Mesenchymal stem cell (in vitro differentiated cells and primary cell): ENCODE data around the gene PNMA6E.
"Not testable (repeated sequence)": the region's sequence is repeated elsewhere in the genome, so short reads cannot be mapped to it uniquely, and the experiment has no call there.

Experiments
- DNase-seq: peaks from one replicate; pipeline ENCODE4 v3.0.0-alpha.2; 2013
- H2AFZ ChIP-seq: one replicate; pipeline ENCODE4 v1.6.1; 2013; ENCODE audit warnings: low read depth, mild to moderate bottlenecking, control low read depth, inconsistent platforms, low read length, moderate library complexity
- H2AK5ac ChIP-seq: 2 replicates; pipeline ENCODE4 v1.6.1; 2013; ENCODE audit warnings: low read length, moderate library complexity, mild to moderate bottlenecking, inconsistent platforms; ENCODE audit not compliant: severe bottlenecking
- H2BK120ac ChIP-seq: one replicate; pipeline ENCODE4 v1.6.1; 2013; ENCODE audit warnings: low read depth, mild to moderate bottlenecking, inconsistent platforms, low read length, moderate library complexity
- H2BK12ac ChIP-seq, 2 experiments: one replicate each; pipeline ENCODE4 v1.6.1; 2013; ENCODE audit warnings: inconsistent platforms in 2 of 2, low read length in 2 of 2, mild to moderate bottlenecking in 2 of 2, moderate library complexity in 2 of 2, control low read depth in 1 of 2
- H2BK15ac ChIP-seq: one replicate; pipeline ENCODE4 v1.6.1; 2013; ENCODE audit warnings: mild to moderate bottlenecking, low read depth, inconsistent platforms; ENCODE audit not compliant: poor library complexity, severe bottlenecking
- H2BK5ac ChIP-seq: 2 replicates; pipeline ENCODE4 v1.6.1; 2013; ENCODE audit warnings: low read depth, mild to moderate bottlenecking, low read length, control low read depth, inconsistent platforms; ENCODE audit not compliant: poor library complexity, severe bottlenecking
- H3K14ac ChIP-seq, 2 experiments: one replicate each; pipeline ENCODE4 v1.6.1; 2013; ENCODE audit warnings: inconsistent platforms in 2 of 2, low read length in 2 of 2, control low read depth in 1 of 2, mild to moderate bottlenecking in 1 of 2, moderate library complexity in 1 of 2
- H3K18ac ChIP-seq, 2 experiments: one replicate each; pipeline ENCODE4 v1.6.1; 2013; ENCODE audit warnings: inconsistent platforms in 2 of 2, low read length in 2 of 2, control low read depth in 1 of 2, low read depth in 1 of 2, mild to moderate bottlenecking in 1 of 2
- H3K23ac ChIP-seq, 2 experiments: one replicate each; pipeline ENCODE4 v1.6.1; 2013; ENCODE audit warnings: inconsistent platforms in 2 of 2, low read length in 2 of 2, mild to moderate bottlenecking in 2 of 2, moderate library complexity in 2 of 2, control low read depth in 1 of 2
- H3K27ac ChIP-seq: 2 replicates; pipeline ENCODE4 v1.5.1; 2013; ENCODE audit warnings: mild to moderate bottlenecking, moderate library complexity, low read length, control low read depth, inconsistent platforms; ENCODE audit not compliant: poor library complexity, severe bottlenecking
- H3K27me3 ChIP-seq, 2 experiments: 2 replicates each; pipeline versions ENCODE4 v1.6.1 to v1.7.0; 2013; ENCODE audit warnings: low read length in 2 of 2, mild to moderate bottlenecking in 2 of 2, moderate library complexity in 2 of 2, control low read depth in 1 of 2, inconsistent platforms in 1 of 2; ENCODE audit not compliant: control insufficient read depth in 1 of 2, insufficient read depth in 1 of 2
- H3K36me3 ChIP-seq, 2 experiments: 2 replicates each; pipeline versions ENCODE4 v1.6.1 to v1.7.0; 2013; ENCODE audit warnings: low read length in 2 of 2, control low read depth in 1 of 2, inconsistent platforms in 1 of 2, low read depth in 1 of 2, mild to moderate bottlenecking in 1 of 2; ENCODE audit not compliant: insufficient read depth in 2 of 2, control insufficient read depth in 1 of 2
- H3K4ac ChIP-seq, 2 experiments: one replicate each; pipeline ENCODE4 v1.6.1; 2013; ENCODE audit warnings: inconsistent platforms in 2 of 2, low read length in 2 of 2, mild to moderate bottlenecking in 2 of 2, moderate library complexity in 2 of 2, control low read depth in 1 of 2, low read depth in 1 of 2
- H3K4me1 ChIP-seq: 2 replicates; pipeline ENCODE4 v1.6.1; 2013; ENCODE audit warnings: low read depth, low read length, control low read depth; ENCODE audit not compliant: control insufficient read depth, insufficient read depth
- H3K4me2 ChIP-seq: 2 replicates; pipeline ENCODE4 v1.6.1; 2013; ENCODE audit warnings: low read length, mild to moderate bottlenecking, inconsistent platforms; ENCODE audit not compliant: poor library complexity, severe bottlenecking
- H3K4me3 ChIP-seq, 2 experiments: 2 replicates each; pipeline versions ENCODE4 v1.5.1 to v1.7.0; 2013; ENCODE audit warnings: low read length in 2 of 2, mild to moderate bottlenecking in 2 of 2, control low read depth in 1 of 2, low read depth in 1 of 2; ENCODE audit not compliant: insufficient read depth in 1 of 2
- H3K79me1 ChIP-seq: replicated peaks from 2 replicates; pipeline ENCODE4 v1.6.1; 2013; ENCODE audit warnings: mild to moderate bottlenecking, control low read depth, low read length, inconsistent platforms; ENCODE audit not compliant: poor library complexity, severe bottlenecking
- H3K9ac ChIP-seq: 2 replicates; pipeline ENCODE4 v1.7.0; 2013; ENCODE audit warnings: mild to moderate bottlenecking, low read length, moderate library complexity
- H3K9me3 ChIP-seq: 2 replicates; pipeline ENCODE4 v1.7.0; 2013; ENCODE audit warnings: mild to moderate bottlenecking, low read length; ENCODE audit not compliant: control insufficient read depth
- H4K8ac ChIP-seq: one replicate; pipeline ENCODE4 v1.6.1; 2013; ENCODE audit warnings: inconsistent platforms, mild to moderate bottlenecking, low read length, moderate library complexity
- H4K91ac ChIP-seq: one replicate; pipeline ENCODE4 v1.6.1; 2013; ENCODE audit warnings: mild to moderate bottlenecking, low read length, inconsistent platforms
- whole genome bisulfite sequencing: methylation state at CpG from one replicate; pipeline ENCODE4 v1.1.7; 2013; ENCODE audit warnings: mixed read lengths; 5-methylcytosine and 5-hydroxymethylcytosine counted together

Gene PNMA6E

GRCh38 chrX:153405426-153405825 lies 4.3 kb upstream of the PNMA6E start:
- Histone ChIP-seq H2BK12ac (no peak overlapping the region), H3K27me3 (peaks cover 10 to 39% of the 10 kb centered on the region in 2 experiments), H3K27ac (no peak overlapping the region), H3K79me1 (no peaks in the 10 kb centered on the region), H3K4me2 (no peak overlapping the region), H3K23ac (no peak overlapping the region), H2AFZ (no peak overlapping the region), H4K8ac (no peak overlapping the region), H3K4ac (no peak overlapping the region), H3K9ac (no peak overlapping the region), H3K14ac (no peak overlapping the region), H3K4me3 (no peak overlapping the region), H2BK120ac (no peak overlapping the region), H3K4me1 (no peaks in the 10 kb centered on the region), H2BK5ac (no peak overlapping the region), H2BK15ac (no peak overlapping the region), H3K36me3 (no peaks in the 10 kb centered on the region), H2AK5ac (no peak overlapping the region), H3K9me3 (peaks cover 3% of the 10 kb centered on the region), H4K91ac (no peak overlapping the region), H3K18ac (no peak overlapping the region)
- 65% methylated on average over 5 of the region's 5 CpGs for WGBS
- DNase-seq: no peak

GRCh38 chrX:153404333-153404732 lies 3.2 kb upstream of the PNMA6E start:
- not testable (repeated sequence) for H2AFZ ChIP-seq, H3K9ac ChIP-seq, H3K18ac ChIP-seq, H3K36me3 ChIP-seq, H3K4me1 ChIP-seq, H4K8ac ChIP-seq, H3K27ac ChIP-seq, H3K23ac ChIP-seq, H3K79me1 ChIP-seq, H2BK5ac ChIP-seq, H3K14ac ChIP-seq, H3K4ac ChIP-seq, H2BK15ac ChIP-seq, H4K91ac ChIP-seq, H3K9me3 ChIP-seq, H3K4me2 ChIP-seq, H2BK12ac ChIP-seq, H2BK120ac ChIP-seq, H3K4me3 ChIP-seq, DNase-seq, H2AK5ac ChIP-seq
- H3K27me3 ChIP-seq: peaks cover 8 to 38% of the 10 kb centered on the region in 2 experiments
- 90% methylated on average over 3 of the region's 5 CpGs for WGBS

DNA sequence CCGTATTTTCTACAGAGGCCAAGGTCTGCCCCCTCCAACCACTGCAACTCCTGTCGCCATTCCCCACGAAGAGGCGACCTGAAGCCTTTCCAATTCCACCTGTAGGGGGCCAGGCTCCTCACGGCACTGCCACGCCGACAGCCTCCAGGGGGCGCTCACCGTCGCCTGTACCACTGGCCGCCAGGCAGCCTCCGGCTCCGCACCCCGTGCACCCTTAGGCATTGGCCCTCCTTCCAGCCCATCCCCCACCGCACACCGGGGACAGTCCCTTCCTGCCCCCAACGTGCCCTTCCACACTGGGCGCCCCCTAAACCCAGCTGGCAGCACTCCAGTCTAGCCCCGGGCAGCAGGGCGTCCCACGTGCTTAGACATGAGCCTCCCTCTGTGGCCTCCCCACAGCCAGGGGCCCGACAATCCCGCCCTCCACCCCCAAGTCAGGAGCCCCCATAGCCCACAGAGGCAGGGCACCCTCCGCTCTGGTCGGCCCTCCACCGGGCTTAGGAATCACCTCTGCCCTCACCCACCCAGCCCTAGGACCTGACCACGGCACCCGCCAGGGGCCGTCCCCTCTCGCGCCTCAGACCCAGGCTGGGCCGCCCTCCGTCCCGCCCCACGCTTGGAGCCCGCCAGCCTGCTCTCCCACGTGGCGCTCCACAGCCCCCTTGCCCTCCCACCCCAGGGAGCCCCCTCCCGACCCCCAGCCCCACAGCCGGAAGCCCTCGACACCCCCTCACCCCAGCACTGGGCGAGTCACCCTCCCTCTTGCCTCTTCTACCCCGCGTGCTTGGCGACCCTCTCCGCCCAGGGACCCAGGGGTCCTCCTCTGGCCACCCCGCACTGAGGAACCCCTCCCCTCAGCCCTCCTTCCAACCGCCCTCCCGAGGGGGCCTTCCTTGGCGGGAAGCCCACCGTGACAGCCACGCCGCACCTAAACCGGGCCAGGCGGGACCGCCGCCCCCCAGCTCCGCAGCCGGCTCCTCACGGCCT lies 711 bp downstream of the PNMA6E start:
- Histone ChIP-seq H2BK12ac (no peak overlapping the region), H2BK15ac (no peak overlapping the region), H4K8ac (no peak overlapping the region), H3K4me2 (no peak overlapping the region), H3K27me3 (peaks cover 3 to 33% of the 10 kb centered on the region in 2 experiments), H2BK120ac (no peak overlapping the region), H2BK5ac (no peak overlapping the region), H3K18ac (no peak overlapping the region), H3K79me1 (no peaks in the 10 kb centered on the region), H3K4me1 (no peaks in the 10 kb centered on the region), H3K14ac (no peak overlapping the region), H3K9me3 (peaks cover 3% of the 10 kb centered on the region), H2AK5ac (no peak overlapping the region), H3K4me3 (no peak overlapping the region), H3K9ac (no peak overlapping the region), H2AFZ (no peak overlapping the region), H3K27ac (no peak overlapping the region), H3K4ac (no peak overlapping the region), H4K91ac (no peak overlapping the region), H3K23ac (no peak overlapping the region), H3K36me3 (no peaks in the 10 kb centered on the region)
- 65% methylated on average over 44 of the region's 60 CpGs for WGBS
- DNase-seq: peak; percentile 27

GRCh38 chrX:153398275-153398960 lies 2.7 kb downstream of the PNMA6E start:
- DNase-seq: no peak
- no peak overlapping the region for H2BK12ac ChIP-seq
- WGBS: 87% methylated on average over 10 of the region's 17 CpGs
- peaks cover 0 to 40% of the 10 kb centered on the region in 2 experiments for H3K27me3 ChIP-seq
- H3K14ac ChIP-seq: no peak overlapping the region
- no peak overlapping the region for H4K8ac ChIP-seq
- H3K4me2 ChIP-seq: no peak overlapping the region
- no peak overlapping the region for H3K18ac ChIP-seq
- H2AK5ac ChIP-seq: no peak overlapping the region
- H3K23ac ChIP-seq: no peak overlapping the region
- no peak overlapping the region for H3K4ac ChIP-seq
- H2AFZ ChIP-seq: no peak overlapping the region
- H2BK5ac ChIP-seq: no peak overlapping the region
- H3K9me3 ChIP-seq: peaks cover 3% of the 10 kb centered on the region
- H3K4me1 ChIP-seq: no peaks in the 10 kb centered on the region
- H2BK120ac ChIP-seq: no peak overlapping the region
- H3K27ac ChIP-seq: no peak overlapping the region
- H3K4me3 ChIP-seq: no peak overlapping the region
- H3K36me3 ChIP-seq: no peaks in the 10 kb centered on the region
- no peak overlapping the region for H4K91ac ChIP-seq
- H3K9ac ChIP-seq: no peak overlapping the region
- H3K79me1 ChIP-seq: no peaks in the 10 kb centered on the region
- no peak overlapping the region for H2BK15ac ChIP-seq
